ENCODE measurements around the gene SMYD2. TPM values are rescaled to one million over a fixed set of nuclear protein-coding genes. Genes with fewer than 3 reads are reported as not detected.

SMYD2 gene
- total and polyA plus RNA-seq, 8 donors: 8.2 to 68.7 (median 26.6) TPM

DNA sequence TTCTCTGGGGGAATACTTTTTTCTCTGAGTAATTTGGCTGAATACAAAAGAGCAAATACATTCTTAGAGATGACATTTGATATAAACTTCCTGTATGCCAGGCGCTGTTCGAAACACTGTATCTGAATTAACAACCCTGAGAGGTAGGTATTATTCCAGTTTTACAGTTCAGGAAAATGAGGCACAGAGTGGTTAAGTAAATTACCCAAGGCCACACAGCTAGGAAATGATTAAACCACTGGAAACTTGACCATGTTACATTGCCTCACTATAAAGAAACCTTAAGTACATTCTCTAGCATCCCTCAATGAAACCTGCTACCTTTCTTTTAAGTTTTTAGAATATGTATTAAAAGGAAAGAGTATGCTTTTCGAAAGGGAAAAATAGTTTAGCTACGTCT lies 54.6 kb downstream of the SMYD2 start:
- intact Hi-C loops (cut with DNase I; ENCODE audit: low total_unique reads): no loop called here
- no peak for DNase-seq
- H3K4me1 ChIP-seq: peaks cover 12 to 26% (median 17%) of the 10 kb centered on the region in 4 donors
- H3K27ac ChIP-seq: no peak overlapping the region
- no peak for TF ChIP-seq POLR2A (IDR thresholded peaks at IDR 0.05)
- TF ChIP-seq POLR2AphosphoS5 (IDR thresholded peaks at IDR 0.05): no peak
- no peaks in the 10 kb centered on the region for H3K9me3 ChIP-seq
- 84 to 92% (median 89%) methylated on average over 4 of the region's 4 CpGs for WGBS, 5 donors
- peaks cover 0 to 17% (median 11%) of the 10 kb centered on the region in 4 donors for H3K36me3 ChIP-seq
- H3K4me3 ChIP-seq: no peak overlapping the region
- H3K27me3 ChIP-seq: no peaks in the 10 kb centered on the region

- intact Hi-C loops (cut with DNase I; ENCODE audit: low total_unique reads): no loop called here
- no peak for TF ChIP-seq POLR2AphosphoS5 (IDR thresholded peaks at IDR 0.05)
These were observed 56.1 kb downstream of the SMYD2 start for GRCh38 chr1:214337015-214337414.

GRCh38 chr1:214337511-214337910 lies 56.6 kb downstream of the SMYD2 start:
- H3K36me3 ChIP-seq: peaks cover 0 to 17% (median 10%) of the 10 kb centered on the region in 4 donors
- 32 to 53% (median 39%) methylated on average over 6 of the region's 6 CpGs for WGBS, 5 donors
- TF ChIP-seq POLR2A (IDR thresholded peaks at IDR 0.05) (no peak), POLR2AphosphoS5 (IDR thresholded peaks at IDR 0.05) (no peak), CTCF (IDR thresholded peaks at IDR 0.05) (no peak), EP300 (IDR thresholded peaks at IDR 0.05) (no peak)
- peak in 1 of 2 donors; percentile 69 for DNase-seq
- H3K4me3 ChIP-seq: no peak overlapping the region
- no peak overlapping the region for H3K27ac ChIP-seq
- peaks cover 5 to 22% (median 14%) of the 10 kb centered on the region in 4 donors for H3K4me1 ChIP-seq
- H3K27me3 ChIP-seq: no peaks in the 10 kb centered on the region
- H3K9me3 ChIP-seq: no peaks in the 10 kb centered on the region
- intact Hi-C loops (cut with DNase I; ENCODE audit: low total_unique reads): no loop called here

More at GRCh38 chr1:214337015-214337414, 56.1 kb downstream of the SMYD2 start:
- peaks cover 5 to 22% (median 14%) of the 10 kb centered on the region in 4 donors for H3K4me1 ChIP-seq
- peaks cover 0 to 17% (median 10%) of the 10 kb centered on the region in 4 donors for H3K36me3 ChIP-seq
- no peaks in the 10 kb centered on the region for H3K27me3 ChIP-seq
- no peak overlapping the region for H3K27ac ChIP-seq
- no peak for DNase-seq
- H3K9me3 ChIP-seq: no peaks in the 10 kb centered on the region
- 37 to 83% (median 48%) methylated on average over 2 of the region's 2 CpGs for WGBS, 5 donors
- no peak overlapping the region for H3K4me3 ChIP-seq

DNA sequence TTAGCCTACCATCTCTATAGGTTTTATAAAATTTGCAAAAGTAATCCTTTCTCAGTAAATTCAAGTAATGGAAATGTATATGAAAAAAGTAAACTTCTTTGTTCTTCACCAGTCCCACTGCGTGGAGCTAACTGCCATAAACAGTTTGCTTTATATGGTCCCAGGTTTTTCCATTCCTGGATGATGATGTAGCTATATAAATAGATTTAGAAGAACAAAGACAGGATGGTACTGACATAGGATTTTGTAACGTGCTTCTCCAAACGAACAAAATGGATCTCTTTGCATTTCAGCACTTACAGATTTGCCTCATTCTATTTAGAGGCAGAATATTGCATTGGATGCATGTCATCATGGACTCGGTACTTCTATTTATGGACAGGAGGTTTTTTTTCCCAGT lies 57.3 kb downstream of the SMYD2 start:
- no peaks in the 10 kb centered on the region for H3K27me3 ChIP-seq
- peak in 1 of 2 donors; percentile 20 for DNase-seq
- H3K36me3 ChIP-seq: peaks cover 0 to 17% (median 11%) of the 10 kb centered on the region in 4 donors
- H3K27ac ChIP-seq: no peak overlapping the region
- 56 to 85% (median 77%) methylated on average over 4 of the region's 4 CpGs for WGBS, 5 donors
- H3K4me3 ChIP-seq: no peak overlapping the region
- no peak for TF ChIP-seq CTCF (IDR thresholded peaks at IDR 0.05)
- TF ChIP-seq POLR2AphosphoS5 (IDR thresholded peaks at IDR 0.05): no peak
- TF ChIP-seq POLR2A (IDR thresholded peaks at IDR 0.05): no peak
- TF ChIP-seq EP300 (IDR thresholded peaks at IDR 0.05): no peak
- intact Hi-C loops (cut with DNase I; ENCODE audit: low total_unique reads): no loop called here
- H3K9me3 ChIP-seq: no peaks in the 10 kb centered on the region
- peaks cover 2 to 17% (median 10%) of the 10 kb centered on the region in 4 donors for H3K4me1 ChIP-seq

GRCh38 chr1:214341459-214341858 lies 60.5 kb downstream of the SMYD2 start:
- H3K27ac ChIP-seq: no peak overlapping the region
- H3K36me3 ChIP-seq: peaks cover 0 to 26% (median 16%) of the 10 kb centered on the region in 4 donors
- no peak for DNase-seq
- H3K4me1 ChIP-seq: peaks cover 0 to 14% (median 7%) of the 10 kb centered on the region in 4 donors
- WGBS, 5 donors: 82 to 86% (median 83%) methylated on average over 3 of the region's 3 CpGs
- no peak for TF ChIP-seq EP300 (IDR thresholded peaks at IDR 0.05)
- peaks cover 0 to 7% (median 0%) of the 10 kb centered on the region in 4 donors for H3K9me3 ChIP-seq
- intact Hi-C loops (cut with DNase I; ENCODE audit: low total_unique reads): no loop called here
- no peak overlapping the region for H3K4me3 ChIP-seq
- no peaks in the 10 kb centered on the region for H3K27me3 ChIP-seq

DNA sequence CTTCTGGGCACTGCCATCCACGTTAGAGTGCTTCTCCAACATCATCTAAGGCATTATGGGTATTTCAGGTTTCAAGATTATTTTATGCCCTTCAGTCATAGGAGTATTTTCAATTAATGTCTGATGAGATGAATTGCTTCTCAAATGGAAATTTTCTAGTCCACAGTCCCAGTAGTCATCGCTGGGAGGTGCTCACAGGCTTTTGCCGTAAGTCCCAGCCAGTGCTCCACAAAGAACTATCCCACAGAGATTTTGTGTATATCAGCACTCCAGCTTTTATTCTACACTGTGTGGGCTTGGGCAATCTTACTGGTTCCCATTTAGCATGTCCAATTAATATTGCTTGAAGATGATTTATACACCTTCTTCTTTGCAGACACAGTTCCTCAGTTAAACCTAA lies 61.0 kb downstream of the SMYD2 start:
- Histone ChIP-seq H3K36me3 (peaks cover 0 to 31% (median 19%) of the 10 kb centered on the region in 4 donors), H3K27ac (no peak overlapping the region), H3K27me3 (no peaks in the 10 kb centered on the region), H3K4me1 (peaks cover 0 to 14% (median 7%) of the 10 kb centered on the region in 4 donors), H3K9me3 (peaks cover 0 to 7% (median 0%) of the 10 kb centered on the region in 4 donors), H3K4me3 (no peak overlapping the region)
- no peak for DNase-seq
- intact Hi-C loops (cut with DNase I; ENCODE audit: low total_unique reads): no loop called here
- no peak for TF ChIP-seq EP300 (IDR thresholded peaks at IDR 0.05)
- no peak for TF ChIP-seq POLR2A (IDR thresholded peaks at IDR 0.05)
- no peak for TF ChIP-seq CTCF (IDR thresholded peaks at IDR 0.05)
- TF ChIP-seq POLR2AphosphoS5 (IDR thresholded peaks at IDR 0.05): no peak
- 76 to 89% (median 84%) methylated on average over 3 of the region's 3 CpGs for WGBS, 5 donors

Data from stomach (tissue), 9 donors.